K562 (cell line): ENCODE results near the gene ST6GALNAC3. TPM values are rescaled to one million over a fixed set of nuclear protein-coding genes. Genes with fewer than 3 reads are reported as not detected.

Source experiments
- ATAC-seq: fragments of 200-7000 bp; cut with Tn5 transposase; 3 replicates; pipeline ENCODE4 v1.9.1; 2020; ENCODE audit warnings: moderate library complexity
- BruUV-seq: library from RNA; stranded (reverse); fragments of 400-500 nt; replicated peaks from 2 replicates; lab custom pipeline; 2021; lab: Mats Ljungman, UMichigan
- CTCF ChIA-PET: fragments of 300-600 bp; formaldehyde crosslinking; extraction: SDS; loops from one replicate; lab custom pipeline; 2021; ENCODE audit warnings: low intra/inter-chr PET ratio; lab: Yijun Ruan, JAX
- POLR2A ChIA-PET: fragments of 300-600, 350-650 bp; sonication (Branson Sonifier 250); formaldehyde crosslinking; extraction: SDS; loops from one replicate; lab custom pipeline; 2021; ENCODE audit warnings: antibody characterized with exemption, inconsistent platforms; lab: Yijun Ruan, JAX
- DNase-seq, 4 experiments: peaks; one replicate each; pipeline versions ENCODE4 v3.0.0 to v3.0.0-alpha.2; 2011 to 2018; ENCODE audit warnings: low spot score in 3 of 4, mixed read lengths in 3 of 4; ENCODE audit errors: extremely low read depth in 1 of 4
- FAIRE-seq: peaks from 2 replicates; lab custom pipeline; 2011; peaks lifted over from hg19 to GRCh38; lab: Jason Lieb, UNC
- H2AFZ ChIP-seq: 2 replicates; pipeline ENCODE4 v1.6.0; 2011; ENCODE audit warnings: low read depth, low read length, control low read depth, inconsistent platforms
- H3K27ac ChIP-seq: fragments of 200-600 bp; 3 replicates; pipeline ENCODE4 v1.8.0; 2011; ENCODE audit warnings: low read depth, mild to moderate bottlenecking, control low read depth, inconsistent platforms, low read length, moderate library complexity, mixed read lengths; ENCODE audit errors: extremely low read depth
- H3K27me3 ChIP-seq, 2 experiments: fragments of 300-600 bp in 1 of 2; 2 replicates in 1 of 2; 3 replicates in 1 of 2; pipeline versions ENCODE4 v1.6.0 to v1.8.0; 2011; ENCODE audit warnings: inconsistent platforms in 2 of 2, low read length in 2 of 2, mild to moderate bottlenecking in 1 of 2, mixed read lengths in 1 of 2, moderate library complexity in 1 of 2; ENCODE audit not compliant: control insufficient read depth in 2 of 2, insufficient read depth in 2 of 2
- H3K36me3 ChIP-seq: fragments of 300-600 bp; 3 replicates; pipeline ENCODE4 v1.8.0; 2011; ENCODE audit warnings: mild to moderate bottlenecking, low read length, inconsistent platforms; ENCODE audit not compliant: control insufficient read depth, insufficient read depth
- H3K4me1 ChIP-seq, 2 experiments: fragments of 200-600 bp in 1 of 2; replicated peaks in 1 of 2; 2 replicates in 1 of 2; 3 replicates in 1 of 2; pipeline versions ENCODE4 v1.5.1 to v1.8.0; 2011; ENCODE audit warnings: inconsistent platforms in 2 of 2, low read length in 2 of 2, mild to moderate bottlenecking in 1 of 2, mixed read lengths in 1 of 2, moderate library complexity in 1 of 2; ENCODE audit not compliant: control insufficient read depth in 2 of 2, insufficient read depth in 2 of 2
- H3K4me2 ChIP-seq: 2 replicates; pipeline ENCODE4 v1.6.1; 2011; ENCODE audit warnings: low read length, control low read depth, inconsistent platforms, mixed read lengths; ENCODE audit not compliant: insufficient read depth
- H3K4me3 ChIP-seq: fragments of 200-600 bp; sonication (generic), shearing (Covaris generic); 2 replicates; pipeline ENCODE4 v1.5.1; 2016; ENCODE audit warnings: control low read depth, inconsistent platforms
- H3K79me2 ChIP-seq: fragments of 200-600 bp; 3 replicates; pipeline ENCODE4 v1.8.0; 2011; ENCODE audit warnings: low read length, inconsistent platforms; ENCODE audit not compliant: control insufficient read depth, insufficient read depth
- H3K9ac ChIP-seq, 2 experiments: 2 replicates each; pipeline versions ENCODE4 v1.6.0 to v1.6.1; 2011; ENCODE audit warnings: low read depth in 2 of 2, low read length in 2 of 2, control low read depth in 1 of 2, inconsistent platforms in 1 of 2, mild to moderate bottlenecking in 1 of 2, mixed read lengths in 1 of 2; ENCODE audit not compliant: insufficient read depth in 1 of 2
- H3K9me1 ChIP-seq: one replicate; pipeline ENCODE4 v1.6.0; 2011; ENCODE audit warnings: inconsistent platforms, mild to moderate bottlenecking, low read length, moderate library complexity; ENCODE audit not compliant: control insufficient read depth, insufficient read depth
- H3K9me3 ChIP-seq: replicated peaks from 2 replicates; pipeline ENCODE4 v1.5.1; 2011; ENCODE audit warnings: low read depth, low read length, inconsistent platforms; ENCODE audit not compliant: control insufficient read depth, insufficient read depth
- H4K20me1 ChIP-seq: replicated peaks from 2 replicates; pipeline ENCODE4 v1.6.1; 2011; ENCODE audit warnings: low read length, inconsistent platforms, mixed read lengths; ENCODE audit not compliant: control insufficient read depth, insufficient read depth
- E4F1 ChIP-seq: fragments of 250-450 bp; sonication (Bioruptor Pico); IDR thresholded peaks from 2 replicates; pipeline ENCODE4 v1.5.0; 2021; ENCODE audit warnings: mild to moderate bottlenecking, borderline replicate concordance
- PRDM10 ChIP-seq: fragments of 450-650 bp; IDR thresholded peaks from 2 replicates; pipeline ENCODE4 v1.6.1; 2018; ENCODE audit not compliant: partially characterized antibody
- RB1 ChIP-seq: fragments of 450-650 bp; IDR thresholded peaks from 2 replicates; pipeline ENCODE4 v1.6.1; 2017; ENCODE audit warnings: low read depth, mild to moderate bottlenecking
- RFX5 ChIP-seq: IDR thresholded peaks from 2 replicates; pipeline ENCODE4 v1.6.1; 2011; ENCODE audit warnings: low read depth, mild to moderate bottlenecking, improper control_type of control experiment, low read length
- SIRT6 ChIP-seq: IDR thresholded peaks from one replicate; pipeline ENCODE4 v1.6.1; 2012; ENCODE audit warnings: low read depth, mild to moderate bottlenecking, control low read depth, inconsistent platforms, low read length, moderate library complexity
- SMC3 ChIP-seq: conservative IDR thresholded peaks from 2 replicates; pipeline ENCODE4 v1.6.1; 2011; ENCODE audit warnings: low read depth, low read length, improper control_type of control experiment; ENCODE audit not compliant: insufficient read depth
- WGBS: fragments of 100-300 bp; shearing (Covaris generic); methylation state at CpG from one replicate; pipeline ENCODE4 v1.1.6; 2016; ENCODE audit warnings: low coverage, mixed read lengths; ENCODE audit not compliant: insufficient coverage; ENCODE audit errors: missing lambda C conversion rate; 5-methylcytosine and 5-hydroxymethylcytosine counted together
- in situ Hi-C: fragments of 300-500 bp; cut with MboI; formaldehyde crosslinking; loops from 4 replicates; pipeline ENCODE4 v1.15.0; 2018; ENCODE audit warnings: inconsistent platforms, mixed read lengths
- intact Hi-C: fragments of 100-400 bp; cut with micrococcal nuclease; formaldehyde crosslinking; loops from 2 replicates; pipeline ENCODE4 v1.14.2; 2022
- polyA plus RNA-seq, 8 experiments: library from polyadenylated mRNA; depleted of rRNA in 4 of 8; stranded (reverse) in 5 of 8; unstranded in 3 of 8; fragments of >200 nt; fragmentation: Nextera tagmentation in 2 of 8; fragmentation: Illumina TruSeq in 1 of 8; extraction: Ambion mirVana in 2 of 8; extraction: Trizol in 1 of 8; gene quantifications; 2 replicates each; pipeline versions ENCODE4 v1.2.1 to v1.2.3, GENCODE V29; 2011 to 2014; ENCODE audit warnings: inconsistent platforms in 1 of 8, missing spikeins in 1 of 8
- total RNA-seq, 7 experiments: library from RNA; depleted of rRNA in 6 of 7; stranded (reverse); fragments of >200 nt in 6 of 7; fragmentation: Illumina TruSeq in 2 of 7; extraction: Trizol in 2 of 7; gene quantifications; 2 replicates each; pipeline versions ENCODE4 v1.2.1 to v1.2.3, GENCODE V29; 2011 to 2021; ENCODE audit warnings: low replicate concordance in 1 of 7

The ST6GALNAC3 gene
- total and polyA plus RNA-seq, 9 of the 15 experiments (the other 6 are each of a cell fraction or from before 2014, with no cell fraction given), result 0.04 to 0.29 (median 0.18) TPM; not detected in 6

- no peak overlapping the region for H3K4me3 ChIP-seq
- no peaks in the 10 kb centered on the region for H3K79me2 ChIP-seq
- BruUV-seq, result no TSS peak
- no peaks in the 10 kb centered on the region for H4K20me1 ChIP-seq
- H3K36me3 ChIP-seq, result no peaks in the 10 kb centered on the region
- DNase-seq, result no peak
- ATAC-seq, result no peak
- no peaks in the 10 kb centered on the region for H3K9me3 ChIP-seq
- H2AFZ ChIP-seq, result no peak overlapping the region
- in situ Hi-C loops (no loop called here), intact Hi-C loops (no loop called here)
- CTCF ChIA-PET, result no interaction called here
- H3K9ac ChIP-seq, result no peak overlapping the region
- no peaks in the 10 kb centered on the region for H3K9me1 ChIP-seq
- no peak overlapping the region for H3K4me2 ChIP-seq
- no peak for TF ChIP-seq RFX5
- TF ChIP-seq RB1, result no peak
- no peak for TF ChIP-seq SIRT6
- TF ChIP-seq E4F1 (CRISPR knock-in tag), result no peak
- TF ChIP-seq PRDM10, result peak; percentile 51
- no peak for TF ChIP-seq SMC3
- no peak overlapping the region for H3K27ac ChIP-seq
- no peaks in the 10 kb centered on the region for H3K27me3 ChIP-seq
- POLR2A ChIA-PET, result interaction anchor here (1.5 kb wide), 1 partner anchor 9 kb away, joined by 3 read pairs; no protein-coding TSS in a partner anchor
- 0% methylated on average over 1 of the region's 1 CpG for WGBS
- no peaks in the 10 kb centered on the region for H3K4me1 ChIP-seq
- FAIRE-seq, result no peak
These were observed 31.7 kb downstream of the ST6GALNAC3 start for GRCh38 chr1:76106251-76106650.
